SHP77 treated with DMSO at 0.1 percent for 48 hours (cell line): ENCODE measurements around the gene HOXB1.
A peak's percentile ranks its signal among the peaks of the same experiment; 100 is the strongest.
"Not testable (repeated sequence)": the region's sequence is repeated elsewhere in the genome, so short reads cannot be mapped to it uniquely, and the experiment has no call there.

Experiments used
- DNase-seq: peaks from one replicate; lab custom pipeline; 2025; lab: John Stamatoyannopoulos, UW

The HOXB1 gene

DNA sequence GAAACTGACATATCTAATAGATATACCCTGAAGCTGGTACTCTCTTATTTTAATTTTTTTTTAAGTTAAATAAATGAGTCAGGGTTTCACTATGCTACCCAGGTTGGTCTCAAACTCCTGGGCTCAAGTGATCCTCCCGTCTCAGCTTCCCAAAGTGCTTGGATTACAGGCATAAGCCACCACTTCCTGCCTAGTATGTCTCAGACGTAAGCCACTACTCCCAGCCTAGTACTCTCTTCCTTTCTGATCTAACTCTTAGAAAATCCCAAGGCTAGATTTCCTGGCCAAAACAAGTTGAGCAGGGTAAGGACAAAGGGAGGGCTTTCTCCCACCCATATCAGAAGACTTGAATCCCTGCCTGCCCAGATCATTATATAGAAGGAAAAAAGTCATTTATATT is 33.7 kb downstream of the HOXB1 start:
- DNase-seq: no peak

DNA sequence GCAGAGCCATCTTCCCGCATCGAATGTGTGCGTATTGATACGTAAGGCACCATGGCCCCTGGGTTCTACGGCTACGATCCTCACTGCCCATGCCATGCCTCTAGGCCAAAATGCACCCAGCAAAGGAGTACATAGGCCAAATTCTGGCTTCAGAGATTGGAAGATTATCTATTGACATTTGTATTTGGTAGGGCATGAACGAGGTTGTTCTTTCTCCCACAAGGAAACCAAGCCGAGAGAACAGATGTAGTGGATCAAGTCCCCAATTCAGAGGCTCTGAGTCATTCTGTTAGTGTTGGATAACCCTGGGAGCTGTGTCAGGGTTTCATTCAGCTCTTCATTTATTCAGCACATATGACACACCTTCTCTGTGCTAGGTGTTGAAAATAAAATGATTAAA is 36.5 kb downstream of the HOXB1 start:
- DNase-seq: no peak

DNA sequence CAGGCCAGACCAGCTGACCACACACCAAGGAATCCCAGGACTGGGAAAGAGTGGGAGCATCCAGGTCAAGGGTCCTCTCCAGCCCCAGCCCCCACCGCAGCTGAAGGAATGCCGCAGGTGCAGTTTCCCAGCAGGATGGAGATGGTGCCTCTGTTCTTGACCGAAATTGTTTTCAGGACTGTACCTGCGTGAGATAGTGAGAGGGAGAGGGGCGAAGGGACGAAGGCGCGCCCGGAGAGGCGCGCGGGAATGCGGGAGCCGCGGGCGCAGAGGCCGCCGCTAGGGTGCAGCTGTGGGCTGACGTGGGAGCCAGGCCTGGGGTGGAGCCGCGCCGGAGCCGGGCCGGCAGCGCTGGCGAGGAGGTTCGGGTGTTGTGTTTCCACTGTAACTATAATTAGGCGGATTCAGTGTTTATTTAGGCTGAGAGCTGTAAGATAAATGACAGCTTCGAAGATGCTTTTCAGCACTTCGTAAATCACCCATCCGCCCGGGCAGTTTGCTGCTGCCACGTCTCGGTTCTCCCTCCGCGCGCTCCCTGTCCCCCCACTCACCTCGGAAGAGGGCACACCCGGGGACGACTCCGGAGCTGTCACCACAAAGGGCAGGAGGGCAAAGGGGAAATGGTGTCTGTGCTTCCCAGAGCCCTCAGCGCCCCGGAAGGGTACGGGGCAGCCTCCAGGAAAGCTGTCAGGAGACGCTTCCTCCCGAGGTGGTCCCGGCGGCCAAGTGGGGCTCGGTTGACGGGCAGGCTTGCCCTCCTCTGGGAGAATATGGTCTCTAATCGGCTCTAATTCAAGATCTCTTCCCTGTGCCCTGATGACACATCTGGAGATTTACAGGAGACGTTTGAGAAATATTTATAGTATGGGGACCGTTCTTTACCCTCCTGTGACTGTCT is 38.2 kb downstream of the HOXB1 start:
- DNase-seq: peak; percentile 80

DNA sequence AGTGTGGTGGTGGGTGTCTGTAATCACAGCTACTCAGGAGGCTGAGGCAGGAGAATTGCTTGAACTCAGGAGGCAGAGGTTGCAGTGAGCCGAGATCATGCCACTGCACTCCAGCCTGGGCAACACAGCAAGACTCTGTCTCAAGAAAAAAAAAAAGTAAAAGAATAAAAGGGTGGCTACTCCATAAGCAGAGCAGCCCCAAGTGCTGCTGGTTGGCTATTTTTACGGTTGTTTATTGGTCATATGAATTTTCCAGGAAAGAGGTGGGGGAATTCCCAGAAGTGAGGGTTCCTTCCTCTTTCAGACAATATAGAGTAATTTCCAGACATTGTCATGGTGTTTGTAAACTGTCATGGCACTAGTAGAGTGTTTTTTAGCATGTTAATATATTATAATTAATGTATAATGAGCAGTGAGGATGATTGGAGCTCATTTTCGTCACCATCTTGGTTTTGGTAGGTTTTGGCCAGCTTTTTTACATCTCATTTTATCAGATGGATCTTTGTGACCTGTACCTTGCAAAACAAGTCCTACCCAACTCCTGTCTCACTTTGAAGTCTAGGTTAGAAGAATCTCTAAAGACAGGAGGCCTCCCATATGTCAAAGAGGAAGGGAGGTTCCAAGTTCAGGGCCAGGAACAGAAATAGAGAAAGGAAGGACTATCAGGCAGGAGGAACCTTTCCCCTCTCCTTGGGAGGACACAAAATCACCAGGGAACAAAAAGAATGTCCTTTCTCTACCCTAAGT is 39.1 kb downstream of the HOXB1 start:
- DNase-seq: no peak

DNA sequence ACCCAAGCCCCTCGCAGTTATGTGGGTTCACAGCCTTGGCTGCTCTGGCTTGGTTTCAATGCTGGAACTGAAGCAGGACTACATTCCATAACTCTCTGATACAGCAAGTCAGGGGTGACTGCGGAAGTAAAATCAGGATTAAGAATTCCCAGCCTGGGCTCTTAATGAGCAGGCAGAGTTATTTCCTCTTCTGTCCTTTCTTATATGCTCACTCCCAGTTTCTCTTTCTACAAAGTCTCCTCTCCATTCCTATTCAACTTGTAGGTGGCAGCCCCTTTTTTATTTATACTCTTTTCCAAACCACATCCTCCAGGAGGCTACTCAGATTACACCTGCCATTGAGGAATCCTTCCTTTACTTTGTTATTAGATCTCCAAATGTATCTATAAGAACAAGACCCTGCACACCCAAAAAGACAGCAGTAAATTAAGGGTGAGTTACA is 40.3 kb downstream of the HOXB1 start:
- no peak for DNase-seq

DNA sequence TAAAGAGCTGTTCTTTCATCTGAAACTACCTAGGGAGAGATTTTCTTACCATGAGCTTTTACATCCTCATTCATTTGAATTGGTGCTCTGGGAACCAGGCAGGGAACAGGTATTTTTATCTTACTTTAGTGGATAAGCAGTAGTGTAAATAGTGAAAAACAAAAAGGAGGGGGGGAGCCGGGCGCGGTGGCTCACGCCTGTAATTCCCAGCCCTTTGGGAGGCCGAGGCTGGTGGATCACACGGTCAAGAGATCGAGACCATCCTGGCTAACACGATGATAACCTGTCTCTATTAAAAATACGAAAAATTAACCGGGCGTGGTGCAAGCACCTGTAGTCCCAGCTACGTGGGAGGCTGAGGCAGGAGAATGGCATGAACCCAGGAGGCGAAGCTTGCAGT is 41.0 kb downstream of the HOXB1 start:
- no peak for DNase-seq

DNA sequence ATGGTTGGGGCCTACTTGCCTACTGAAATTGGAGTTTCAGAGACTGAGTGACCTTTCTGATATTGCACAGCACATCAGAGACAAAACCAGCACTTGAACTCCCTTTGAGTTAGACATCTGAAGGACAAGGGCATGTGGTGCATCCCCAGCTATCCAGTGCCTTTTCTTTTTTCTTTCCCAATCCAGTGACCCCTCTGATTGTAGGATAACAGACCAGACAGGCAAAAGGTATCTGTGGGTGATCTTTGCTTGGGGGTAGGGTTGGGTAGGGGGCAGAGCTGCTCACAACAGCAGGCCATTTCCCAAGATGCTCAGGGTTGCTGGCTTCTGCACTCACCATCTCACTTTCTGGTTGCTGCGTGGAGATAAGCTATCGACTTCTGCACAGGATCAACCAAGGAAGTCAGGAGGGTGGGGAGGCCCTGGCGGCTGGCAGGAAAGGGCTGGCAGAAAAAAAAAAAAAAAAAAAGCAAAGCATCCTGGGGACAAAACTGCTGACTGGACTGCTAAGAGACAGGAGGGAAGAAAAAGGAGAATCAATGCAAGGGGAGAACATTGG is 42.2 kb downstream of the HOXB1 start:
- DNase-seq: no peak

DNA sequence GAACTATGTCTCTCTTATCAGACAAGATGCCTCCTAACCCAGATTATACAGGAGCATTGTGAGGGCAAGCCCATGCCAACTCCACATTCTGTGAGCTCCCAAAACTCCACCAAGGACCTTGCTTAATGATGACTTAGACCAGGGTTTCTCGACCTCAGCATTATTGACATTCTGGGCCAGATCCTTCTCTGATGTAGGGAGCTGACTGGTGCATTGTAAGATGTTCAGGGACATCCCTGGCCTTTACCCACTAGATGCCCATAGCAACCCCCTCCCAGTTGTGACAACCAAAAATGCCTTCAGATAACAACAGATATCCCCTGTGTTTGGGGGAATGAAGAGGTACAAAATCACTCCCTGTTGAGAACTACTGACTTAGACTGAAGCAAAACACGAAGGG is 43.6 kb downstream of the HOXB1 start:
- DNase-seq: no peak

DNA sequence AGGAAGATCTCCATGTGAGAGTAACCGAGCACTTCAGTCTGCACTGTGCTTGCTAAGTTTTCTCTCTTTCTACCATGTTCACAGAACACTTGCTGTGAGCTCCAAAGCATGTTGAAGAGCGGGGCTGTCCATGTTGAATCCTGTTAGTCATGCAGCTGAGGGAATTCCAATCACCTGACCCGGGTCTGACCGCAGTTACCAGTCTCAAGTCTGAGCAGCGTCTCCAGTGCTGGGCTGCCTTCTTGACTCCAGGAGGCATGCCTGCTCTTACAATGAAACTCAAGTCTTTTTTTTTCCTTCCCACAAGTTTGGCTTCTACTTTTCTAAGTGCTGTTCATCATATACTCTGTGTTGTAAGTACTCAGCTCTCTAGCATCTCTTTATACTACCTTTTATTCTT is 44.3 kb downstream of the HOXB1 start:
- no peak for DNase-seq

DNA sequence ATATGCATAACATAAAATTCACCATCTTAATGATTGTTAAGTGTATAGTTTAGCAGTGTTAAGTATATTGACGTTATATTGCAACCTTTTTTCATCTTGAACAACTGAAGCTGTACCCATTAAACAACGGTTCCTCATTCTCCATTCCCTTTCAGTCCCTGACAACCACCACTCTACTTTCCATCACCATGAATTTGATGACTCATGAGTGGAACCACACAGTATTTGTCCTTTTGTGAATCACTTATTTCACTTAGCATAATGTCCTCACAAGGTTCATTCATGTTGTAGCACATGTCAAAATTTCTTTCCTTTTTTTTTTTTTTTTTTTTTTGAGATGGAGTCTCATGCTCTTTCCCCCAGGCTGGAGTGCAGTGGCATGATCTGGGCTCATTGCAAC is 46.0 kb downstream of the HOXB1 start:
- DNase-seq: no peak

DNA sequence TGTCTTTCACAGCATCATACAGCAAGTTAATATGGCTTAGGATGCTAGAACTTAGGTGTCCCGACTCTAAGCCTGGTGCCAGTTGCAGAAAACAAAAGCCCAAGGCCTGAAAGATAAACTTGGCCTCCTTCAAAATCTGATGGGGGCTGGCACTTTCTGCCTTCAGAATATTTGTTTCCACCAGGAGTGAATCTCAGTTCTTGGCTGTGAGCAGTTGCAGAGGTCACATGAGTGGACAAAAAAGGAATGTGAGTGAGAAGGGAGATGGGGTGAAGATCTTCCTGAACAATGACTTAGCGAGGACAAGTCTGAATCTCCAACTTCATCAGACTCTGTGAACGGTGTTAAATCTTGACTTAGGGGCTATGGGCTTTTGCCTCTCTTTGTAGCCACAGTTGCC is 46.6 kb downstream of the HOXB1 start:
- no peak for DNase-seq

DNA sequence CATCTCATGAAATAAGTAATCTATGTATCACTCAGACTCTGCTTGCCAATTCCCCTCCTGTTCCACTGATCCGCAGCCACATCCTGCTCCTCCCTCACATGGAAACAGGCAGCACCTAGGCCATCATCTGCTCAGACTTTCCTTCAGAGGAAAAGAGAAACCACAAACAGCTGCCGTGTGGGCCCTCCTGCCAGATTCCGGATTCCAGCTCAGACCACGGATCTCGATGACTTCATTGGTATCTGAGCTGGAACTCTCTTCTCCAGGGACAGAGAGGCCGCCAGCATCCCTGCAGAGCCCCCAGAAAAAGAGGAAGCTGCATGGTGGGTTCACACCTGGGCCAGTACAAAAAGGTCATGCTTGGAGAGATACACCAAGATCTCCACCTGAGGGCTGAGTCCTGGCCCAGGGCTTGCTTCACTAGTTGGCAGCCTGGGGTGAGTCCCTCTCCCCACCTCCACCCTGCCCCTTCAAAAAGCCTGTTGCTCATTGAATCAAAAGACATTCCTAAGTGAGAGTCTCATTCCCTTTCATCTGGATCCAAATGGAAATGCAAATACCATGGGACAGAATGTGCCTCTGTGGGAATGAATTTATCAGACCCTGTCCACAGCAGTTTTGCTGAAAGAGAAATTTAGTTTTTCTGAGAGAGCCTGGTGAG is 47.2 kb downstream of the HOXB1 start:
- peak; percentile 36 for DNase-seq

DNA sequence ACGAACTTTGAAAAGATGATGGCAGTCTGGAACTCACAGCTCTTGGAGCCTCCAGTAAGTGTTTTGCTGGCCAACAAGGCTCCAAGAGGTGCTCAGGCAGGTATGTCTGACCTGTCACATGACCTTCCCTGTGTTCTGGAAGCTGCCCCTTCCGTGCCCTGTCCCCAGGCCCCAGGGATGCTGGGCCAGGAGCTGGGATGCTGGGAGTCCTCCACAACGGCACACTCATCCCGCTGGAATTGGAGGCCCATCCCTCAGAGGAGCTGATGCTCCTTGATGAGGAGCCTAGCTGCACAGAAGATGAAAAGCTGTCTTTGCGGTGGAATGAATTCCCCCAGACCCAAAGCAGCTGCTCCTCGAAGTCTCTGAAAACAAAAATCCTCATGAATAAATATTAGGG is 47.8 kb downstream of the HOXB1 start:
- DNase-seq: no peak

DNA sequence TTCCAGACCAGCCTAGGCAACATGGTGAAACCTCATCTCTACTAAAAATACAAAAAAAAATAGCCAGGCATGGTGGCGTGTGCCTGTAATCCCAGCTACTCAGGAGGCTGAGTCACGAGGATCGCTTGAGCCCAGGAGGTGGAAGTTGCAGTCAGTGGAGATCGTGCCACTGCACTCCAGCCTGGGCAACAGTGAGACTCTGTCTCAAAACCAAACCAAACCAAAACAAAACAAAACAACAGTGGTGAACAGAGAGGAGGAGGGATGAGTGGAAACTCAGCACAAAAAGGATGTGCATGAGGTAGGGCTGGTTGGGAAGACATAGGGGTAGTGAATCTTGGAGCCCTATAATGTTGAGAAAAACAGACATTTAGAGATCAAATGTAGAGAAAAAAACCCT is 48.5 kb downstream of the HOXB1 start:
- DNase-seq: not testable (repeated sequence)

DNA sequence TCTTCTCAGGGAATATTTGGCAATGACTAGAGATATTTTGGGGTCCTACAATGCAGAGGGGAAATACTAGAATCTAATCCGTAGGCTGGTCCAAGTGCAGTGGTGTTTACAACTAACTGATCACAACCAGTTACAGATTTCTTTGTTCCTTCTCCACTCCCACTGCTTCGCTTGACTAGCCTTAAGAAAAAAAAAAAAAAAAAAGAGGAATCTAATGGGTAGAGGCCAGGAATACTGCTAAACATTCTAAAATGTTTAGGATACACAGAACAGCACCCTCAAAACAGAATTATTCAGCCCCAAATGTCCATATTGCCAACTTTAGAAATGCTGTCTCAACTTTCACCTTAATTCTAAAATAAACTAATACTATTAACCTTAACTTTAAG is 51.8 kb downstream of the HOXB1 start:
- no peak for DNase-seq
